GM12878 (cell line): ENCODE measurements around the gene CCDC197. TPM values are rescaled to one million over a fixed set of nuclear protein-coding genes. Genes with fewer than 3 reads are reported as not detected.

Source experiments
- ATF7 ChIP-seq: fragments of 450-650 bp; IDR thresholded peaks from 2 replicates; pipeline ENCODE4 v1.6.1; 2016; ENCODE audit warnings: low read depth, mild to moderate bottlenecking
- BHLHE40 ChIP-seq, 2 experiments: fragments of 450-650 bp in 1 of 2; IDR thresholded peaks; 2 replicates each; pipeline ENCODE4 v1.6.1; 2011 to 2017; ENCODE audit warnings: low read depth in 2 of 2, borderline replicate concordance in 1 of 2, improper control_type of control experiment in 1 of 2, low read length in 1 of 2, mild to moderate bottlenecking in 1 of 2
- BRCA1 ChIP-seq: IDR thresholded peaks from 2 replicates; pipeline ENCODE4 v1.6.1; 2011; ENCODE audit warnings: low read depth, low read length, improper control_type of control experiment
- CEBPZ ChIP-seq: fragments of 150-350 bp; IDR thresholded peaks from 2 replicates; pipeline ENCODE4 v1.6.1; 2016; ENCODE audit warnings: low read depth, low read length
- CHD1 ChIP-seq: IDR thresholded peaks from 2 replicates; pipeline ENCODE4 v1.6.1; 2012; ENCODE audit warnings: low read depth, low read length, improper control_type of control experiment
- CUX1 ChIP-seq: IDR thresholded peaks from 2 replicates; pipeline ENCODE4 v1.6.1; 2012; ENCODE audit warnings: improper control_type of control experiment, low read depth, low read length; ENCODE audit not compliant: insufficient replicate concordance
- ESRRA ChIP-seq: IDR thresholded peaks from 2 replicates; pipeline ENCODE4 v1.6.1; 2012; ENCODE audit warnings: mild to moderate bottlenecking, low read length, improper control_type of control experiment
- FOS ChIP-seq: IDR thresholded peaks from 3 replicates; pipeline ENCODE4 v1.6.1; 2011; ENCODE audit warnings: borderline replicate concordance; ENCODE audit not compliant: insufficient read length; ENCODE audit errors: extremely low read depth
- FOXK2 ChIP-seq: fragments of 450-650 bp; IDR thresholded peaks from 2 replicates; pipeline ENCODE4 v1.6.1; 2017; ENCODE audit warnings: mild to moderate bottlenecking, moderate library complexity
- FOXM1 ChIP-seq: IDR thresholded peaks from 2 replicates; pipeline ENCODE4 v1.6.1; 2012; ENCODE audit warnings: low read depth, mild to moderate bottlenecking, inconsistent platforms, low read length, moderate library complexity
- GABPA ChIP-seq: IDR thresholded peaks from 2 replicates; pipeline ENCODE4 v1.6.1; 2014; ENCODE audit warnings: antibody characterized with exemption, low read depth, mild to moderate bottlenecking, inconsistent platforms
- IKZF2 ChIP-seq, 2 experiments: fragments of 450-650 bp; IDR thresholded peaks; 2 replicates each; pipeline ENCODE4 v1.6.1; 2017; ENCODE audit warnings: mild to moderate bottlenecking in 2 of 2, moderate library complexity in 2 of 2
- NR2C2 ChIP-seq: IDR thresholded peaks from 2 replicates; pipeline ENCODE4 v1.6.1; 2011; ENCODE audit warnings: borderline replicate concordance, low read depth; ENCODE audit not compliant: control insufficient read depth, insufficient read length
- PAX8 ChIP-seq: fragments of 450-650 bp; IDR thresholded peaks from 2 replicates; pipeline ENCODE4 v1.6.1; 2017; ENCODE audit warnings: mild to moderate bottlenecking, moderate library complexity
- PKNOX1 ChIP-seq: fragments of 450-650 bp; IDR thresholded peaks from 2 replicates; pipeline ENCODE4 v1.6.1; 2016; ENCODE audit warnings: mild to moderate bottlenecking
- RB1 ChIP-seq: fragments of 450-650 bp; formaldehyde crosslinking; IDR thresholded peaks from 2 replicates; pipeline ENCODE4 v1.6.1; 2017; ENCODE audit warnings: mild to moderate bottlenecking, borderline replicate concordance
- RBBP5 ChIP-seq: fragments of 200-600 bp; sonication (generic); conservative IDR thresholded peaks from 2 replicates; pipeline ENCODE4 v1.6.1; 2016
- SMAD5 ChIP-seq: IDR thresholded peaks from 2 replicates; pipeline ENCODE4 v1.6.1; 2016; ENCODE audit warnings: antibody characterized with exemption, low read depth
- SREBF1 ChIP-seq: IDR thresholded peaks from 2 replicates; pipeline ENCODE4 v1.6.1; 2012; ENCODE audit warnings: mild to moderate bottlenecking, low read length
- STAT1 ChIP-seq: fragments of 450-650 bp; conservative IDR thresholded peaks from 2 replicates; pipeline ENCODE4 v1.6.1; 2014; ENCODE audit warnings: antibody characterized with exemption, mild to moderate bottlenecking
- TCF3 ChIP-seq: IDR thresholded peaks from 2 replicates; pipeline ENCODE4 v1.6.1; 2012; ENCODE audit warnings: low read depth, mild to moderate bottlenecking, low read length, borderline replicate concordance; ENCODE audit not compliant: insufficient read depth
- ZBED1 ChIP-seq: IDR thresholded peaks from 2 replicates; pipeline ENCODE4 v1.6.1; 2016; ENCODE audit warnings: borderline replicate concordance
- polyA plus RNA-seq, 11 experiments: library from polyadenylated mRNA; depleted of rRNA in 4 of 11; unstranded in 6 of 11; stranded (reverse) in 5 of 11; fragments of >200 nt; fragmentation: Nextera tagmentation in 4 of 11; fragmentation: Illumina TruSeq in 1 of 11; extraction: Ambion mirVana in 4 of 11; extraction: Trizol in 1 of 11; gene quantifications; 1 replicate in 1 of 11; 2 replicates in 10 of 11; pipeline versions ENCODE4 v1.2.1 to v1.2.3, GENCODE V29; 2011 to 2016; ENCODE audit warnings: inconsistent platforms in 2 of 11, missing spikeins in 2 of 11, low read depth in 1 of 11
- total RNA-seq, 4 experiments: library from RNA; depleted of rRNA in 3 of 4; stranded (reverse); fragments of >200 nt in 3 of 4; fragmentation: Illumina TruSeq in 1 of 4; extraction: Trizol in 1 of 4; gene quantifications; 2 replicates each; pipeline versions ENCODE4 v1.2.1 to v1.2.3, GENCODE V29; 2013 to 2021

CCDC197 gene
- total and polyA plus RNA-seq, 10 of the 15 experiments (the other 5 are each of a cell fraction or from before 2014, with no cell fraction given), result 0.12 TPM; not detected in 9

- TF ChIP-seq CUX1 (no peak), NR2C2 (no peak), STAT1 (no peak), SREBF1 (no peak), TCF3 (peak; percentile 95), ESRRA (no peak), BRCA1 (no peak), IKZF2 (IDR thresholded peaks at IDR 0.05) (peak; percentile 89 to 92), FOXK2 (no peak; the same call in 1 of the 2 replicates), PKNOX1 (no peak; the same call in 1 of the 2 replicates), BHLHE40 (IDR thresholded peaks at IDR 0.05; ENCODE audit: borderline replicate concordance in 1 of 2, low read depth in 2 of 2, low read length in 1 of 2) (peak; percentile 95), RB1 (peak; percentile 25; the same call in 1 of the 2 replicates), PAX8 (no peak), SMAD5 (0 out of 2 replicates have a peak, but pooled peaks have one; percentile 28), RBBP5 (no peak), ZBED1 (peak; percentile 95; the same call in 1 of the 2 replicates), CHD1 (no peak), ATF7 (peak; percentile 80), FOXM1 (no peak), CEBPZ (no peak), FOS (no peak), GABPA (no peak)
Measured at GRCh38 chr14:93977790-93978581, 19.1 kb upstream of the CCDC197 start (continued).
